HL-60 (cell line): Measurements from ENCODE around the gene WDR33.

Source experiments
- DNase-seq, 2 experiments: peaks; one replicate each; pipeline ENCODE4 v3.0.0-alpha.2; 2010 to 2020; ENCODE audit warnings: low read depth in 1 of 2, low spot score in 1 of 2
- H3K27ac ChIP-seq: fragments of 250-450 bp; sonication (Bioruptor Pico); replicated peaks from 2 replicates; pipeline ENCODE4 v1.5.1; 2020; ENCODE audit warnings: mild to moderate bottlenecking, moderate library complexity
- H3K27me3 ChIP-seq: fragments of 250-450 bp; sonication (Bioruptor Pico); 2 replicates; pipeline ENCODE4 v1.5.1; 2021; ENCODE audit warnings: mild to moderate bottlenecking, moderate library complexity; ENCODE audit not compliant: insufficient read depth, poor library complexity, severe bottlenecking
- H3K4me3 ChIP-seq: replicated peaks from 2 replicates; pipeline ENCODE4 v1.5.1; 2011; ENCODE audit warnings: mild to moderate bottlenecking, control low read depth, low read length; ENCODE audit not compliant: insufficient read depth
- CTCF ChIP-seq: IDR thresholded peaks from one replicate; pipeline ENCODE4 v1.5.1; 2011; ENCODE audit warnings: low read length, control low read depth, inconsistent platforms; ENCODE audit not compliant: insufficient read depth
- GABPA ChIP-seq: IDR thresholded peaks from 2 replicates; pipeline ENCODE4 v1.6.1; 2012; ENCODE audit warnings: low read depth
- POLR2AphosphoS5 ChIP-seq: IDR thresholded peaks from 2 replicates; pipeline ENCODE4 v1.6.1; 2012; ENCODE audit warnings: low read depth
- REST ChIP-seq: IDR thresholded peaks from 2 replicates; pipeline ENCODE4 v1.6.1; 2012; ENCODE audit warnings: low read depth; ENCODE audit not compliant: insufficient replicate concordance
- SPI1 ChIP-seq: IDR thresholded peaks from 2 replicates; pipeline ENCODE4 v1.6.1; 2012; ENCODE audit warnings: low read depth, mild to moderate bottlenecking, borderline replicate concordance

WDR33 gene

GRCh38 chr2:127768775-127769479 lies 42.0 kb downstream of the WDR33 start:
- Histone ChIP-seq H3K27me3 (no peaks in the 10 kb centered on the region), H3K4me3 (no peak overlapping the region), H3K27ac (no peak overlapping the region)
- no peak for DNase-seq
- TF ChIP-seq SPI1 (no peak), POLR2AphosphoS5 (no peak), GABPA (no peak), CTCF (no peak), REST (no peak)

GRCh38 chr2:127763776-127764175 lies 47.2 kb downstream of the WDR33 start:
- Histone ChIP-seq H3K27me3 (no peaks in the 10 kb centered on the region), H3K27ac (no peak overlapping the region), H3K4me3 (no peak overlapping the region)
- DNase-seq: no peak
- no peak for TF ChIP-seq SPI1
- no peak for TF ChIP-seq CTCF
- TF ChIP-seq REST: no peak
- no peak for TF ChIP-seq POLR2AphosphoS5
- no peak for TF ChIP-seq GABPA

- Histone ChIP-seq H3K27me3 (no peaks in the 10 kb centered on the region), H3K27ac (no peak overlapping the region), H3K4me3 (no peak overlapping the region)
- DNase-seq: no peak
- TF ChIP-seq SPI1: no peak
- no peak for TF ChIP-seq REST
- TF ChIP-seq POLR2AphosphoS5: no peak
- no peak for TF ChIP-seq GABPA
- no peak for TF ChIP-seq CTCF
Measured at GRCh38 chr2:127762846-127763245, 48.1 kb downstream of the WDR33 start.
